ENCODE measurements around the gene AP3S1.

Gene AP3S1

DNA sequence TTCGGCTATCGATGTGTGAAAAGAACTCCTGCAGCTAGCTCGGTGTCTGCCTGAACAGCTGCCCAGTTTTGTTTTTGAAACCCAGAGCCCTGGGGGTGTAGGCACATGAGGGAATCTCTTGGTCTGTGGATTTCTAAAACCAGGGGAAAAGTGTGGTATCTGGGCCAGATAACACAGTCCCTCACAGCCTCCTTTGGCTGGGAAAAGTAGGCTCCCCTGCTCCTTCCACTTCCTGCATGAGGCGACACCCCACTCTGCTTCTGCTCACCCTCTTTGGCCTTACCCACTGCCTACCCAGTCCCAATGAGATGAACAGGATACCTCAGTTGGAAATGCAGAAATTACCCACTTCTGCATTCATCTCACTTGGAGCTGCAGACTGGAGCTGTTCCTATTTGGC lies 15.8 kb upstream of the AP3S1 start:
- DNase-seq (ENCODE audit: low read depth), result no peak

- no peak for DNase-seq (ENCODE audit: low read depth)
These were observed 11.8 kb upstream of the AP3S1 start for GRCh38 chr5:115829913-115830312.

DNA sequence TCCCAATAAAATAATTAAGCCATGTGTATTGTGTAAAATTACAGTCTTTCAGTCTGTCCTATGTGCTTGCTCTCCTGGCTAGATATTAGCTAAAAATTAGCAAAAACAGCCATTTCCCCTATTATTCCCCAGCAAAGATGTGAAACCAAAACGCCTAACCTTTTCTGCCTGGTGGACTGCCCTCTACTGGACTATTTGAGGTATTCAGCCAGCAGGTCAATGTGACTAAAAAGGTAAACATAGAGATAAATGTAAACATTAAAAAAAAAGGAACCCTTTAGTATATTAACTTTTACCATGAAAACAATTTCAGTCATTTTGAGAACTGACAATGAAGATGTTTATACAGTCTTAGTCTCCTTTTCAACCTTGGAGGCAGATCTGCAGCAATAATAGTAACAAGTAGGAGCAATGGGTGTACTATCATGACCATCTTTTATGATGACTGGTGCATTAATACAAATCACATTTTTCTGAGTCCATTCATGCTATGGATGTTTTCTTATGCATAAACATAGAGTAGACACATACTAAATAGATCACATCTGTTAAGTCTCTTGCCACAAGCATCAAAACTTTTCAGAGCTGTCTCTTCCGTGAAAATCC lies 10.5 kb upstream of the AP3S1 start:
- DNase-seq (ENCODE audit: low read depth), result no peak

- no peak for DNase-seq (ENCODE audit: low read depth)
These were observed 6.3 kb upstream of the AP3S1 start for GRCh38 chr5:115835481-115835880.

DNA sequence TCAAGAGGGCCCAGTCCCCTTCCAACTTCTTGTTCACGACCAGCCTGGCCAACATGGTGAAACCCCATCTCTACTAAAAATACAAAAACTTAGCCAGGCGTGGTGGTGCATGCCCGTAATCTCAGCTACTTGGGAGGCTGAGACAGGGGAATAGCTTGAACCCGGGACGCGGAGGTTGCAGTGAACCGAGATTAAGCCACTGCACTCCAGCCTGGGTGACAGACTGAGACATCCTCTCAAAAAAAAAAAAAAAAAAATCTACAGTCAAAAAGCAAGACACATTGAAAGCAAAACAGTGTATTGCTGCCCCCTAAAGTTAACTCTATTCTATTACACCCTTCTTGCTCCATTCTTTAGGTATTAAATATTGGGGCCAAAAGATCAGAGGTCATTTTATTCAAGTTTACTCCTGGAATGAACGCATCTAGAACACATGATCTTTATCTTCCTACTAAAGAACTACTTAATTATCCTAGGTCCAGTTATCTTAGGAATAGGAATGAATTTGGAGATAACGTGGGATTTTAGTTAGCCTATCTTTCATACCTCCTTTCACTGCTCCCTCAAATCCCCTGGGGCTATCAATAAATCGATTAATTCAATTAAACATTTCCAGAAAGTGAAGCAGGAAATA lies 2.7 kb upstream of the AP3S1 start:
- DNase-seq (ENCODE audit: low read depth), result no peak

GRCh38 chr5:115840873-115841272 lies 862 bp upstream of the AP3S1 start:
- no peak for DNase-seq (ENCODE audit: low read depth)

DNA sequence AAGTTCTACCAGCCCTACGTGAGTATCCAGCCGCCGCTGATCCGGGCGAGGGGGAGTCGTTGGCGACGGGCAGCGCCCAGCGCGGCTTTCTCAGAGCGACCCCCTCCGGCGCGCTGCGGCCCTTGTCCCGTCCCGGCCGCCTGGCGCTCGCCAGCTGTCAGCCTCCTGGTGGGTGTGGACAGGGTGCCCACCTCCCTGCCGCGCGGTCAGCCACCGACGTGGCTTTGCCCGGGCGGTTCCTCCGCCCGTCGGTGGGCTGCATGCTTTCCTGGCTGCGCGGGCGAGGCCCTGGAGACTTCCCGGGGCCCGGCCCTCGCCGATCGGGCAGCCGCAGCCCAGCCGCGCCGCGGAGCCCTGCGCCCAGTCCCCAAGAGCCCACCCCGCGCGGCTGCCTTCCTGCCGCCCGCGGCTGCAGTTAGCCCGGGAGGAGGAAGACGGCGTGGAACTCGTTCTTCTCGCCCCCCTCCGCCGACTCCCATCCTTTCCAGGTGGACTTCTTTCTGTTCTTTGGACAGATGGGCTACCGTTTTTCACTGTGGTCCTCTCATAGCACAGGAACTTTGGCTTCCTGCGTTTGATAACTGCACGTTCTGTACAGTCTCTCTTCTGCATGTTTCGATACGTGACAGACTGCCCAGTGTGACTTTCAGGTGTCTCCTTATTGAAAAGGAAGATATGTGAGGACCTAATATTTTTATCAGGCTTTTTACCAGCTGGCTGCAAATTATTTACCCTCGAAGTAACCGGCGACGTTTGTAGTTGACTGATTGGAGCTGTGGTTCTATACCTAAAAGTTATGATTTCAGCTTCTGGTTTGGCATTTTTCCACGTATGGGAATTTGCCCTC lies 577 bp downstream of the AP3S1 start:
- no peak for DNase-seq (ENCODE audit: low read depth)

GRCh38 chr5:115842952-115843351 lies 1.2 kb downstream of the AP3S1 start:
- no peak for DNase-seq (ENCODE audit: low read depth)

- no peak for DNase-seq (ENCODE audit: low read depth)
These were observed 1.9 kb downstream of the AP3S1 start for GRCh38 chr5:115843444-115844130.

DNA sequence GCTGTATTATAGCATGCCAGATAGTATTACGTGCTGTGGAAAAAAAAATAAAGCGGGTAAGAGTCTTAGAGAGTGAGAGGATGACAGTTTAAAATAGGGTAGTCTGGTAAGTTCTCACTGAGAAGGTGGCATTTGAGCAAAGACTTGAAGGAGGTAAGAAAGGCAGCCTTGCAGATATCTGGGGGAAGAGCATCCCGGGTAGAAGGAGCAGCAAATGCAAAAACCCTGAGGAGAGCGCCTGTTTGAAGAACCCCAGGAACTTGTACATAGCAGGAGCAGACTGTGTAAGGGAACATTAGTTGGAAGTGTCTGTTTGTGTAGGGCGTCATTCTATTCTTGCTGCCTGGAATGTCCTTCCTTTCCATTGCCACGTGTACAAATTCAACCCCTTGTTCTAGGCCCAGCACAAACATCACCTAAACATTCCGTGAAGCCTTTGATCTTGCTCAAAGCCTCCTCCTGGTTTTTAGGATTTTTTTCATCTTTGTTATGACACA lies 2.6 kb downstream of the AP3S1 start:
- no peak for DNase-seq (ENCODE audit: low read depth)

- DNase-seq (ENCODE audit: low read depth), result no peak
These were observed 5.6 kb downstream of the AP3S1 start for GRCh38 chr5:115847290-115847689.

- no peak for DNase-seq (ENCODE audit: low read depth)
These were observed 7.6 kb downstream of the AP3S1 start for GRCh38 chr5:115849258-115849798.

- no peak for DNase-seq (ENCODE audit: low read depth)
These were observed 9.1 kb downstream of the AP3S1 start for GRCh38 chr5:115850744-115851416.

DNA sequence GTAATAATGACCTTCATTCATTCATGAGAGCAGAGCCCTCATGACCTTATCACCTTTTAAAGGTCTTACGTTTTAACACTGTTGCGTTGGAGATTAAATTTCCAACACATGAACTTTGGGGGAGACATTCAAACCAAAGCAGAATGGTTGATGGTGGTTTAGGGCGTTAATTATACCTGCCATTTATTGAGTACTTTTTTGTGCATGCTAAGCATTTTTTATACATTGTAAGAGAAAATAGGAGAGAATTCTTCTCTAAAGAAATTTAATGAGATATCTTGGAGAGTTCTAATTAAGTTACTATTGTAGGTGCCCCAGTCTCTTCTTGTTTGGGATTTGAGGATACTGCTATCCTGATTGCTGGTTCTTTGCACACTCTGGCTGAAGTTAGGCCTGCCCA lies 12.4 kb downstream of the AP3S1 start:
- DNase-seq (ENCODE audit: low read depth), result no peak

GRCh38 chr5:115855959-115856358 lies 14.2 kb downstream of the AP3S1 start:
- no peak for DNase-seq (ENCODE audit: low read depth)

DNA sequence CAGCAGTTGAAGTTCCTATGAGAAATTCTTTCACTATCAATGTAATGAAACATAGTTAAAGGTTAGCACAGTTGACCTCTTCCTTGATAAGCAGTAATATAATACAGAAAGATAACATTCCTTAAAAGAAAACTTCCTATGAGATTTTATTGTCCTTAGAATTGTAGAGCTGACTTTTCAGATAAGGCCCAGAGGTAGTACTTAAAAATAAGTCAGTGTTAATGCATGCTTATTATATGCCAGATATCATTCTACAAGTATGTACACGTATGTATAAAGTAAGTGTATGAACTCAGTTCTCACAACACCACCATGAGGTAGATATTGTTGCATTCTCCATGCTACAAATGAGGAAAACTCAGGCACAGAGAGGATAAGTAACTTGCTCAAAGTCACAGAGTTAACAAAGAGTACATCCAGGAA lies 15.3 kb downstream of the AP3S1 start:
- DNase-seq (ENCODE audit: low read depth), result no peak

GRCh38 chr5:115857626-115858349 lies 16.1 kb downstream of the AP3S1 start:
- DNase-seq (ENCODE audit: low read depth), result no peak

DNA sequence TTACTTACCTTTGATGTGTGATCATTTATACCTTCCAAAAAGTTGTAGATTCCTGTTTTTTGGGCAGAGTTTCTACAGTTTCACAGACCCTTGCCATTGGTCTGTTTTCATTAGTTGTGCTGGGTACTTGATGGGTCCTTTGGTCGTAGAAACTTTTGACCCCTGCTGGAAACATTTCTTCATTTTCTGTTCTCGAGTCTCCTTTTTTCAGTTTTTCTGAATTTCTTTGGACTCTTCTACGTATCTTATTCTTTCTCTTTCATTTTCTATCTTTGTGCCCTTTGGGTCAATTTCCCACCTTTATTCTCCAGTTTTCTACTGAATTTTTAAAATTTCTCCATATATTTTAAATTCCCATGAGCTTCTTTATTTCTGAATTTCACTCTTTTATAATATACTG lies 16.7 kb downstream of the AP3S1 start:
- no peak for DNase-seq (ENCODE audit: low read depth)

DNA sequence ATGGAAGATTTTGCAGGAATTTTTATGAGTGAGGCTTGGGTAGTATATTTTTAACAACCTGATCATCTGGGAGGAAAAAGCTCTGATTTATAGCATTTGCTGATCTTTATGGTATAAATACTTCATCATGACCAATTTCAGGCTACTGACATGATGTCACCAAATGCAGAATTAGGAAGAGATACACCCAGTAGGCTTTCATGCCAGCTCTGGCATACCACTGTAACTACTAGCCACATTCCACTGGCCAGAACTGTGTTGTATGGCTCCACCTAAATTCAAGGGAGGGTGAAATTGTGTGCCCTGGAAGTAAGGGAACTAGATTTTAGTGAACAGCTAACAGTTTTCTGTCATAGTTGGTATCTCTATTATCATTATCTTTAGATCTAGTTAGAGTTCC lies 17.6 kb downstream of the AP3S1 start:
- DNase-seq (ENCODE audit: low read depth), result no peak

DNA sequence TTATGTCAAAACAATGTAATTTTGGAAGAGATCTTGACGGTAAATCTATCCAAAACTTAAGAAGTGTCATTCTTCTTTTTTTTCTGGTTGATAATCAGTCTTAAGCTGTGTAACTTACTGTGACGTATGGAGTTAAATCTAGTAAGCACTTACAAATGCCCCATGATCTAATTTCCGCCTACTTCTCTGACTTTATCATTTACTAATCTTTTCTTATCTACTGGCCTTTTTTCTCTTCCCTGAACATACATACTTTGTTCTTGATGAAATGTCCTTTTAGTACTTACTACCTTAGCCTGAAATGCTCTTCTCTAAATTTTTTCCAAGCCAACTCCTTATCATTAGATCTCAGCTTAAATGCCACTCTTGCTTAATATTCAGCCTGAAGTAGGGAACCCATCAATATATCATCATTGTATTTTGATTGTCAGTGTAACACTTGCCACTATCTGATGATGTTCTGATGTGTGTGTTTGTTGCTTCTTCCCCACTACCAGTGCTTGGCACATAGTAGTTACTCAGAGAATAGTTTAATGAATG lies 27.6 kb downstream of the AP3S1 start:
- no peak for DNase-seq (ENCODE audit: low read depth)

- no peak for DNase-seq (ENCODE audit: low read depth)
These were observed 30.7 kb downstream of the AP3S1 start for GRCh38 chr5:115872447-115872846.

All from activated T-helper 1 cell treated with Interleukin-2 at 50 U/mL for 16 hours (primary cell).